ENCODE results near the gene NCK2. TPM values are rescaled to one million over a fixed set of nuclear protein-coding genes. Genes with fewer than 3 reads are reported as not detected.

NCK2 gene
- total RNA-seq, 1 donor from 2014 or later, result 55.2 TPM

GRCh38 chr2:105731511-105731910 lies 13.2 kb upstream of the NCK2 start:
- H3K36me3 Mint-ChIP-seq (ENCODE audit: low read depth), result peaks cover 2% of the 10 kb centered on the region
- H3K27ac Mint-ChIP-seq (ENCODE audit: unreplicated experiment), result no peak overlapping the region
- H3K4me3 Mint-ChIP-seq (ENCODE audit: unreplicated experiment), result no peak overlapping the region
- TF ChIP-seq, protein P1, sequence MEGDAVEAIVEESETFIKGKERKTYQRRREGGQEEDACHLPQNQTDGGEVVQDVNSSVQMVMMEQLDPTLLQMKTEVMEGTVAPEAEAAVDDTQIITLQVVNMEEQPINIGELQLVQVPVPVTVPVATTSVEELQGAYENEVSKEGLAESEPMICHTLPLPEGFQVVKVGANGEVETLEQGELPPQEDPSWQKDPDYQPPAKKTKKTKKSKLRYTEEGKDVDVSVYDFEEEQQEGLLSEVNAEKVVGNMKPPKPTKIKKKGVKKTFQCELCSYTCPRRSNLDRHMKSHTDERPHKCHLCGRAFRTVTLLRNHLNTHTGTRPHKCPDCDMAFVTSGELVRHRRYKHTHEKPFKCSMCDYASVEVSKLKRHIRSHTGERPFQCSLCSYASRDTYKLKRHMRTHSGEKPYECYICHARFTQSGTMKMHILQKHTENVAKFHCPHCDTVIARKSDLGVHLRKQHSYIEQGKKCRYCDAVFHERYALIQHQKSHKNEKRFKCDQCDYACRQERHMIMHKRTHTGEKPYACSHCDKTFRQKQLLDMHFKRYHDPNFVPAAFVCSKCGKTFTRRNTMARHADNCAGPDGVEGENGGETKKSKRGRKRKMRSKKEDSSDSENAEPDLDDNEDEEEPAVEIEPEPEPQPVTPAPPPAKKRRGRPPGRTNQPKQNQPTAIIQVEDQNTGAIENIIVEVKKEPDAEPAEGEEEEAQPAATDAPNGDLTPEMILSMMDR (IDR thresholded peaks at IDR 0.05), result no peak
- peaks cover 17% of the 10 kb centered on the region for H3K4me1 Mint-ChIP-seq (ENCODE audit: low read depth)
- H3K9me3 Mint-ChIP-seq (ENCODE audit: low read depth), result peaks cover 19% of the 10 kb centered on the region
- no peak for DNase-seq (ENCODE audit: low spot score)
- no peaks in the 10 kb centered on the region for H3K27me3 Mint-ChIP-seq (ENCODE audit: low read depth)

DNA sequence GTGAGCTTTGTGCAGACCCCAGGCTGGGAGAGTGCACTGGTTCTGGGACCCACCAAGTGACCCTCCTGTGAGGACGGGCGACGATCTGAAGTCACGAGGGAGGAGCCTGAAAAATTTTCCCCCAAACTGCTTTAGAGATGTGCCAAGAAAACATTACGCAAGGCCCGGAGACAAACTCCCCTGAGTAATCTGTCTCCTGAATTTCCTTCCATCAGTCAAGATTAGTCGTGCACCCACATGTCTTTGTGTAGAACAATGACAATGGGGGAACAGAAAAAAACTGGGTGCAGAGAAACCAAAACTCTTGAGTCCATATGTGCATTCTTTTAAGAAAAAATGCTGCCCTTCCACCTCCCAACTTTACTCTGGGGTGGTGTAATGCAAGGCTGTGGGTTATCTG lies 12.6 kb upstream of the NCK2 start:
- Mint-ChIP-seq H3K9me3 (ENCODE audit: low read depth) (peaks cover 16% of the 10 kb centered on the region), H3K4me1 (ENCODE audit: low read depth) (peaks cover 17% of the 10 kb centered on the region), H3K27ac (ENCODE audit: unreplicated experiment) (no peak overlapping the region), H3K36me3 (ENCODE audit: low read depth) (no peaks in the 10 kb centered on the region), H3K27me3 (ENCODE audit: low read depth) (no peaks in the 10 kb centered on the region), H3K4me3 (ENCODE audit: unreplicated experiment) (no peak overlapping the region)
- no peak for DNase-seq (ENCODE audit: low spot score)
- TF ChIP-seq, protein P1 (IDR thresholded peaks at IDR 0.05), result no peak

DNA sequence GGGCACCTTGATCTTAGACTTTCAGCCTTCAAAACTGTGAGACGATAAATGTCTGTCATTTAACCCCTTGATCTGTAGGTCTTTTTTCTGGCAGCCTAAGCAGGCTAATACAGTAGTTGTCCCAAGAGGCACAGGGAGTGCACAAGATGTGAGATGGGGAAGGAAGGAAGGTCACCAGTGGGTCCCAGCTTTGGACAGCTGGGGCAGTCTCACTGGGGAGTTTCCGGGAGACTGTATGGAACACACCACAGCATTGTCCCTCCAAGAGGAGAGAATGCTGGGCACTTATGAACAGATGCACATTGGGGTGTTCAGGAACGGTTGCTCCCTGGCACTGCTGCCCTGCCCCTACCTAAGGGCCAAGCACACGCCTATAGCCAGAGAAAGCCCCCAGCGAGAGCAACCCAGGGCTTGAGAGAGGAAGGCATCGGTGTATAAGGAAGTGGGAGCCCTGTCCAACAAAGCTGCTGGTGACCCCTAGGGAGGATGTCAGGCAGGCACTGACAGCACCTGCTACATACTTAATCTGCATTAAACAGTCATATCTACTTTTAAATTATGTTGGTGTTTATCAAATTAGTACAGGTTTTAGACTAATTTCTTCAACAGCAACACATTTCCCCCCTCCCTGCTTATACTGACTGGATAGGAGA lies 11.6 kb upstream of the NCK2 start:
- H3K36me3 Mint-ChIP-seq (ENCODE audit: low read depth), result no peaks in the 10 kb centered on the region
- H3K27me3 Mint-ChIP-seq (ENCODE audit: low read depth), result no peaks in the 10 kb centered on the region
- H3K4me3 Mint-ChIP-seq (ENCODE audit: unreplicated experiment), result no peak overlapping the region
- no peak overlapping the region for H3K27ac Mint-ChIP-seq (ENCODE audit: unreplicated experiment)
- TF ChIP-seq, protein P1 (IDR thresholded peaks at IDR 0.05), result no peak
- H3K9me3 Mint-ChIP-seq (ENCODE audit: low read depth), result peaks cover 13% of the 10 kb centered on the region
- no peak for DNase-seq (ENCODE audit: low spot score)
- H3K4me1 Mint-ChIP-seq (ENCODE audit: low read depth), result peaks cover 17% of the 10 kb centered on the region

- H3K9me3 Mint-ChIP-seq (ENCODE audit: low read depth), result peaks cover 13% of the 10 kb centered on the region
- H3K36me3 Mint-ChIP-seq (ENCODE audit: low read depth), result no peaks in the 10 kb centered on the region
- H3K27me3 Mint-ChIP-seq (ENCODE audit: low read depth), result no peaks in the 10 kb centered on the region
- TF ChIP-seq, protein P1 (IDR thresholded peaks at IDR 0.05), result no peak
- H3K4me1 Mint-ChIP-seq (ENCODE audit: low read depth), result peaks cover 17% of the 10 kb centered on the region
- no peak for DNase-seq (ENCODE audit: low spot score)
- no peak overlapping the region for H3K27ac Mint-ChIP-seq (ENCODE audit: unreplicated experiment)
- no peak overlapping the region for H3K4me3 Mint-ChIP-seq (ENCODE audit: unreplicated experiment)
Observed at GRCh38 chr2:105733875-105734274, 10.8 kb upstream of the NCK2 start.

GRCh38 chr2:105734762-105735538 lies 9.8 kb upstream of the NCK2 start:
- no peak overlapping the region for H3K4me3 Mint-ChIP-seq (ENCODE audit: unreplicated experiment)
- H3K27ac Mint-ChIP-seq (ENCODE audit: unreplicated experiment), result peak overlapping the region; percentile 18
- no peaks in the 10 kb centered on the region for H3K27me3 Mint-ChIP-seq (ENCODE audit: low read depth)
- H3K9me3 Mint-ChIP-seq (ENCODE audit: low read depth), result peaks cover 11% of the 10 kb centered on the region
- DNase-seq (ENCODE audit: low spot score), result no peak
- H3K36me3 Mint-ChIP-seq (ENCODE audit: low read depth), result no peaks in the 10 kb centered on the region
- TF ChIP-seq, protein P1 (IDR thresholded peaks at IDR 0.05), result no peak
- H3K4me1 Mint-ChIP-seq (ENCODE audit: low read depth), result peaks cover 25% of the 10 kb centered on the region
